ENCODE data around the gene KIF18A. TPM values are rescaled to one million over a fixed set of nuclear protein-coding genes. Genes with fewer than 3 reads are reported as not detected.

KIF18A gene
- polyA plus RNA-seq, 1 donor (not counting 4 experiments of a cell fraction or from before 2014, with no cell fraction given) = 6.1 TPM

GRCh38 chr11:28140689-28141455 lies 32.9 kb upstream of the KIF18A start:
- Histone ChIP-seq H4K20me1 (ENCODE audit: control insufficient read depth, extremely low read depth, insufficient read depth, low read length) (no peaks in the 10 kb centered on the region), H3K9me1 (ENCODE audit: control insufficient read depth, extremely low read depth, insufficient read depth, low read length) (no peaks in the 10 kb centered on the region), H3K27me3 (ENCODE audit: control insufficient read depth, extremely low read depth, insufficient read depth, low read length) (no peaks in the 10 kb centered on the region), H3K79me2 (ENCODE audit: control insufficient read depth, insufficient read depth, low read length) (no peaks in the 10 kb centered on the region), H3K4me1 (ENCODE audit: control insufficient read depth, extremely low read depth, insufficient read depth, low read length) (peaks cover 5% of the 10 kb centered on the region), H2AFZ (ENCODE audit: control insufficient read depth, low read length) (no peak overlapping the region), H3K36me3 (ENCODE audit: control insufficient read depth in 2 of 2, extremely low read depth in 1 of 2, insufficient read depth in 2 of 2, low read length in 2 of 2) (peaks cover 0 to 4% of the 10 kb centered on the region in 2 experiments), H3K9me3 (ENCODE audit: control insufficient read depth, low read depth, low read length) (peaks cover 17% of the 10 kb centered on the region), H3K9ac (ENCODE audit: control insufficient read depth, extremely low read depth, insufficient read depth, low read length) (no peak overlapping the region), H3K4me3 (ENCODE audit: control insufficient read depth in 2 of 3, extremely low read depth in 1 of 3, insufficient read depth in 2 of 3, low read depth in 1 of 3, low read length in 3 of 3) (no peak overlapping the region), H3K4me2 (ENCODE audit: control insufficient read depth, extremely low read depth, insufficient read depth, low read depth, low read length) (no peak overlapping the region), H3K27ac (ENCODE audit: control insufficient read depth, insufficient read depth, low read length) (peak overlapping the region; percentile 45)
- DNase-seq (ENCODE audit: low read depth, low spot score) (peak; percentile 33), FAIRE-seq (peak; percentile 63)
- dilution Hi-C loops (cut with MboI; ENCODE audit: extremely low pct_ligation_motif_present, low sequenced_read_pairs) = no loop called here
- TF ChIP-seq CTCF (optimal IDR thresholded peaks at IDR 0.05 in 1 of 3, IDR thresholded peaks at IDR 0.05 in 1 of 3, conservative IDR thresholded peaks at IDR 0.05 in 1 of 3; ENCODE audit: extremely low read depth in 1 of 3, insufficient read depth in 2 of 3, low read length in 3 of 3) (no peak), EZH2 (IDR thresholded peaks at IDR 0.05; ENCODE audit: low read length) (no peak)

- Histone ChIP-seq H3K36me3 (ENCODE audit: control insufficient read depth in 2 of 2, extremely low read depth in 1 of 2, insufficient read depth in 2 of 2, low read length in 2 of 2) (peaks cover 0 to 4% of the 10 kb centered on the region in 2 experiments), H4K20me1 (ENCODE audit: control insufficient read depth, extremely low read depth, insufficient read depth, low read length) (no peaks in the 10 kb centered on the region), H3K9me1 (ENCODE audit: control insufficient read depth, extremely low read depth, insufficient read depth, low read length) (no peaks in the 10 kb centered on the region), H3K27ac (ENCODE audit: control insufficient read depth, insufficient read depth, low read length) (no peak overlapping the region), H3K79me2 (ENCODE audit: control insufficient read depth, insufficient read depth, low read length) (no peaks in the 10 kb centered on the region), H3K4me1 (ENCODE audit: control insufficient read depth, extremely low read depth, insufficient read depth, low read length) (peaks cover 5% of the 10 kb centered on the region), H3K4me3 (ENCODE audit: control insufficient read depth in 2 of 3, extremely low read depth in 1 of 3, insufficient read depth in 2 of 3, low read depth in 1 of 3, low read length in 3 of 3) (no peak overlapping the region), H3K4me2 (ENCODE audit: control insufficient read depth, extremely low read depth, insufficient read depth, low read depth, low read length) (no peak overlapping the region), H3K9ac (ENCODE audit: control insufficient read depth, extremely low read depth, insufficient read depth, low read length) (no peak overlapping the region), H3K9me3 (ENCODE audit: control insufficient read depth, low read depth, low read length) (peaks cover 17% of the 10 kb centered on the region), H2AFZ (ENCODE audit: control insufficient read depth, low read length) (no peak overlapping the region), H3K27me3 (ENCODE audit: control insufficient read depth, extremely low read depth, insufficient read depth, low read length) (no peaks in the 10 kb centered on the region)
- no peak for DNase-seq (ENCODE audit: low read depth, low spot score)
- no peak for TF ChIP-seq EZH2 (IDR thresholded peaks at IDR 0.05; ENCODE audit: low read length)
- TF ChIP-seq CTCF (optimal IDR thresholded peaks at IDR 0.05 in 1 of 3, IDR thresholded peaks at IDR 0.05 in 1 of 3, conservative IDR thresholded peaks at IDR 0.05 in 1 of 3; ENCODE audit: extremely low read depth in 1 of 3, insufficient read depth in 2 of 3, low read length in 3 of 3) = no peak
- no peak for FAIRE-seq
- dilution Hi-C loops (cut with MboI; ENCODE audit: extremely low pct_ligation_motif_present, low sequenced_read_pairs) = no loop called here
Observed at GRCh38 chr11:28139841-28140415, 32.0 kb upstream of the KIF18A start.

Data from keratinocyte (primary cell).